BE2C (cell line): Measurements from ENCODE around the gene ZNF132.

Source experiments
- DNase-seq: peaks from one replicate; pipeline ENCODE4 v3.0.0-alpha.2; 2020
- H3K27me3 ChIP-seq: fragments of 250-450 bp; sonication (Bioruptor Pico); 2 replicates; pipeline ENCODE4 v1.5.1; 2020; ENCODE audit warnings: mild to moderate bottlenecking
- H3K36me3 ChIP-seq: fragments of 250-450 bp; sonication (Bioruptor Pico); 2 replicates; pipeline ENCODE4 v1.5.1; 2020; ENCODE audit warnings: mild to moderate bottlenecking
- H3K4me1 ChIP-seq: fragments of 250-450 bp; sonication (Bioruptor Pico); 2 replicates; pipeline ENCODE4 v1.5.1; 2020
- H3K4me3 ChIP-seq: 2 replicates; pipeline ENCODE4 v1.5.1; 2011; ENCODE audit warnings: low read depth, low read length
- H3K9me3 ChIP-seq: fragments of 250-450 bp; sonication (Bioruptor Pico); 2 replicates; pipeline ENCODE4 v1.5.1; 2020
- CTCF ChIP-seq: IDR thresholded peaks from 2 replicates; pipeline ENCODE4 v1.5.1; 2012; ENCODE audit warnings: mild to moderate bottlenecking, low read depth, low read length

Gene ZNF132

GRCh38 chr19:58398087-58398486, 41.9 kb downstream of the ZNF132 start:
- TF ChIP-seq CTCF = no peak
- DNase-seq = no peak

GRCh38 chr19:58397533-58398037, 42.4 kb downstream of the ZNF132 start:
- H3K4me1 ChIP-seq = no peaks in the 10 kb centered on the region
- no peak for TF ChIP-seq CTCF
- H3K4me3 ChIP-seq = no peak overlapping the region
- DNase-seq = no peak
- H3K36me3 ChIP-seq = peaks cover 35% of the 10 kb centered on the region
- H3K9me3 ChIP-seq = no peaks in the 10 kb centered on the region
- no peaks in the 10 kb centered on the region; the same call in 1 of the 2 replicates for H3K27me3 ChIP-seq

More at GRCh38 chr19:58398087-58398486, 41.9 kb downstream of the ZNF132 start:
- peaks cover 3% of the 10 kb centered on the region; the same call in 1 of the 2 replicates for H3K4me1 ChIP-seq
- H3K4me3 ChIP-seq = no peak overlapping the region
- peaks cover 30% of the 10 kb centered on the region for H3K36me3 ChIP-seq
- no peaks in the 10 kb centered on the region; the same call in 1 of the 2 replicates for H3K27me3 ChIP-seq
- H3K9me3 ChIP-seq = no peaks in the 10 kb centered on the region

GRCh38 chr19:58396691-58397532, 43.0 kb downstream of the ZNF132 start:
- Histone ChIP-seq H3K27me3 (no peaks in the 10 kb centered on the region; the same call in 1 of the 2 replicates), H3K9me3 (no peaks in the 10 kb centered on the region), H3K4me3 (no peak overlapping the region), H3K4me1 (no peaks in the 10 kb centered on the region), H3K36me3 (peaks cover 42% of the 10 kb centered on the region)
- no peak for DNase-seq
- no peak for TF ChIP-seq CTCF

- no peaks in the 10 kb centered on the region for H3K4me1 ChIP-seq
- H3K27me3 ChIP-seq = no peaks in the 10 kb centered on the region; the same call in 1 of the 2 replicates
- peaks cover 50% of the 10 kb centered on the region for H3K36me3 ChIP-seq
- H3K9me3 ChIP-seq = no peaks in the 10 kb centered on the region
- no peak overlapping the region for H3K4me3 ChIP-seq
- DNase-seq = no peak
- no peak for TF ChIP-seq CTCF
These were observed 43.9 kb downstream of the ZNF132 start for GRCh38 chr19:58395979-58396627.

- TF ChIP-seq CTCF = no peak
- peaks cover 57% of the 10 kb centered on the region for H3K36me3 ChIP-seq
- H3K9me3 ChIP-seq = no peaks in the 10 kb centered on the region
- H3K27me3 ChIP-seq = no peaks in the 10 kb centered on the region; the same call in 1 of the 2 replicates
- H3K4me3 ChIP-seq = no peak within 1 kb of the TSS
- no peaks in the 10 kb centered on the region for H3K4me1 ChIP-seq
- DNase-seq = peak; percentile 32
These were observed 44.6 kb downstream of the ZNF132 start, which contains the start of gene RNF225 for GRCh38 chr19:58395220-58395978. Gene RNF225 (plus strand): TSS chr19:58395656. CDS start chr19:58396090, 434 bp downstream.
